ENCODE data around the gene NFKBIL1. TPM values are rescaled to one million over a fixed set of nuclear protein-coding genes. Genes with fewer than 3 reads are reported as not detected.

Gene NFKBIL1
- total and polyA plus RNA-seq, 10 of the 15 experiments (the other 5 are each of a cell fraction or from before 2014, with no cell fraction given): 0.19 to 15.1 (median 7.0) TPM

GRCh38 chr6:31574106-31575061, 27.0 kb downstream of the NFKBIL1 start (continued):
- no peak for TF ChIP-seq USF1 (IDR thresholded peaks at IDR 0.05; ENCODE audit: borderline replicate concordance, extremely low read length, insufficient read depth, low read depth, low read length)
- TF ChIP-seq ATF7 (IDR thresholded peaks at IDR 0.05; ENCODE audit: low read depth): no peak
- no peak for TF ChIP-seq RBBP5 (conservative IDR thresholded peaks at IDR 0.05)
- TF ChIP-seq POLR2A (IDR thresholded peaks at IDR 0.05; ENCODE audit: low read depth, low read length): peak; percentile 9; the same call in 1 of the 2 replicates
- TF ChIP-seq PBX3 (IDR thresholded peaks at IDR 0.05; ENCODE audit: insufficient replicate concordance, low read depth, low read length): peak; percentile 1
- no peak for TF ChIP-seq PAX8 (IDR thresholded peaks at IDR 0.05)
- no peak for TF ChIP-seq SUPT20H (IDR thresholded peaks at IDR 0.05; ENCODE audit: borderline replicate concordance, control insufficient read depth, low read depth, low read length)
- TF ChIP-seq EED (IDR thresholded peaks at IDR 0.05; ENCODE audit: low read depth): no peak; the same call in 1 of the 2 replicates
- peak; percentile 37; the same call in 1 of the 2 replicates for TF ChIP-seq CREM (IDR thresholded peaks at IDR 0.05; ENCODE audit: low read depth)
- TF ChIP-seq BRCA1 (IDR thresholded peaks at IDR 0.05; ENCODE audit: low read depth, low read length): no peak
- no peak for TF ChIP-seq TARDBP (IDR thresholded peaks at IDR 0.05; ENCODE audit: borderline replicate concordance)
- no peak for TF ChIP-seq YY1 (IDR thresholded peaks at IDR 0.05; ENCODE audit: low read depth, low read length)
- 0 out of 2 replicates have a peak, but pooled peaks have one; percentile 10 for TF ChIP-seq IRF4 (IDR thresholded peaks at IDR 0.05; ENCODE audit: low read depth, low read length)
- TF ChIP-seq HDGF (IDR thresholded peaks at IDR 0.05): peak; percentile 89; the same call in 1 of the 2 replicates
- no peak for TF ChIP-seq MTA3 (IDR thresholded peaks at IDR 0.05; ENCODE audit: borderline replicate concordance, low read length)
- TF ChIP-seq BHLHE40 (IDR thresholded peaks at IDR 0.05; ENCODE audit: borderline replicate concordance in 1 of 2, low read depth in 2 of 2, low read length in 1 of 2): 0 out of 4 replicates have a peak, but pooled peaks of 1 of the 2 experiments have one; percentile 12
- TF ChIP-seq JUNB (IDR thresholded peaks at IDR 0.05): peak; percentile 78
- peak in 1 of 2 experiments; percentile 17; a peak in 1 of 4 replicates for TF ChIP-seq ETV6 (conservative IDR thresholded peaks at IDR 0.05 in 1 of 2, IDR thresholded peaks at IDR 0.05 in 1 of 2; ENCODE audit: borderline replicate concordance in 1 of 2, low read depth in 1 of 2)
- peak; percentile 93 for TF ChIP-seq BCL3 (IDR thresholded peaks at IDR 0.05; ENCODE audit: borderline replicate concordance, insufficient read depth, low read depth, low read length, poor library complexity, severe bottlenecking)
- TF ChIP-seq POU2F2 (IDR thresholded peaks at IDR 0.05; ENCODE audit: borderline replicate concordance, low read depth, low read length): 0 out of 3 replicates have a peak, but pooled peaks have one; percentile 8
- no peak for TF ChIP-seq E4F1 (IDR thresholded peaks at IDR 0.05; ENCODE audit: borderline replicate concordance, partially characterized antibody)
- TF ChIP-seq RAD51 (IDR thresholded peaks at IDR 0.05): no peak
